Measurements from ENCODE around the gene CPEB4.

The CPEB4 gene

DNA sequence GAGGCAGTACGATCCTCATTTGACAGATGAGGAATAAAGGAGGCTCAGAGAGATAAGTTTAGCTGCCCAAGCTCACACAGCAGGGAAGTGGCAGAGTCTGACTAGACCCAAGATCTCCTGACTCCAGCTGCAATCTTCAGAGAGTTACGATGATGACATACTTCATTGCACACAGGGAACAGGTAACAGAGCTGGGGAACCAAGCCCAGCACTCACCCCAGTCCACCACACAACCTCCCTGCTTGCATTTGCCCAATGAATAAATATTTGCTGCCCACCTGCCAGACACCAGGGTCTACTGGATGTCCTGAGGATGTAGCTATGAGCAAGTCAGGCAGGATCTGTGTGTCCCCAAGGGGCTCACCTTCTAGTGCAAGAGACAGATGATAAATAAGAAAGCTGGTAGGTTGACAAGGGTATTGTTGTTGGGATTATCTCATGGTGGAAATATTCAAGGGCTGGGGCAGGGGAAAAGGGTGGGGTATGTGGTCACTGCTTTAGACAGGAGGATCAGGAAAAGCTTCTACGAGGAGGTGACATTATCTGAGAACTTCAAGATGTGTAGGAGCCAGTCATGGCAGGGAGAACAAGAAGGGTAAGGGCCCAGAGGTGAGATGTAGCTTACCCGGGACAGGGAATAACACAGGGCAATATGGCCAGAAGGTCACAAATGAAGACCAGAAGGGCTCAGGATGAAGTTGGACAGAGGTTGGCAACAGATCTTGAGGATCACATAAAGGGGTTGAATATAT is 28.6 kb upstream of the CPEB4 start:
- no peak for DNase-seq

DNA sequence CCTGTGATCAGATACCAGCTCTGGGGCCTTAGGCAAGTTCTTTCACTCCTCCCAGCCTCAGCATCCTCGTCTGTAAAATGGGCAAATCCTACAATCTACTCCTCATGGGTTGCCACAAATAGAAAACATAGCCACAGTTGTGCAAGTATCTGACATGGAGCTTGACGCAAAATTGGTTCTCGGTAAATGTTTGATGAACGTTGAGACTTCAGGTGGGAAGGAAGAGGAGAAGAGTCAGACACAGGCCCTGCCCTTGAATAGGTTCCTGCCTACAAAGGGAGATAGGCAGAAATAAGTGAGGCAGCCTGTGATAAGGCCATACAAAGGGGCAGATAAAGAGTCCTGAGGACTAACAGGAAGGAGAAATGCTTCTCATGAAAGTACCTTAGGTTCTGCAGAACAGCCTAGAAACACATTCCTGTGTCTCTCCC is 26.1 kb upstream of the CPEB4 start:
- no peak for DNase-seq

- DNase-seq, result no peak
Measured at GRCh38 chr5:173863359-173863758, 24.8 kb upstream of the CPEB4 start.

DNA sequence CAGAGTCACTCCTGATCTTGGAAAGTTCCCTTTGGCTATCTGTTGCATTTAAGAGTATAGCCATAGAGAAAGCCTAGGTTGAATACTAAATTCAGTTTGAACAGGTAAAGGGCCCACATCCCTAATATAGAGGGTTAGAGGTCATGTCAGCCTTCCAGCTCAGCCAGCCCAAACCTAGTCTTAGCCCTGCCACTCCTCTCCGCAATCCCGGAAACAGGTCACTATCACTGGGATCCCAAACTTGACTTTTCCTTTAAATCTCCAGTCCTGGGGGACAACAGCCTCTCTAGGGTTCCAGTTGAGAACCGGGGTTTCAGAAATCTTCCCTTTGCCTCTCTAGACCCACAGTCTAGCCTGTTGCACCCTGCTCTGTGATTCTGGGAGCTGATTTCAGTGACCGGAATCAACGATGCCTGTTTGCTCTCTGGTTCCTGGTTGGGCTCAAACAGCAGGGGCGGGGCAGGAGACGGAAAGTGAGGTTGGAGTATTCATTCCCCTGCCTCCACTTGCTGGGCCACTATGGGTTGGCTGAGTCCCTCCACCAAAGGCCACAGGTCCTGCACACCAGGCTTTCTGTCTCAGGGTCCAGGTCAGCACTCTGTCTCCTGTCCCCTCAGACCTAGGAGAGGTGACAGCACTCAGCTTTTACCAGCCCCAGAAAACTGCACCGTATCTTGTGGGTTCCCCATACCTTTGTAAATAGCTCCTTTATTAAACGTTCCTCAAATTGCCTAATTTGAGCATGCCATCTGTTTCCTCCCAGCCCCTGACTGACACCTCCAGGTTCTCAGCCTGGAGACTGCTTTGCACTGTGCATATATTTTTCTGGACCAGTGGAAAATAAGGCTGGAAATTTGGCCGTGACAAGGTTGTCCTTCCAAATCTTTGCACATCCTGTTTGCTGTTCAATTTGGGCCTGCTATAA is 23.8 kb upstream of the CPEB4 start:
- DNase-seq, result no peak

GRCh38 chr5:173866243-173866857 is 21.8 kb upstream of the CPEB4 start:
- DNase-seq, result no peak

DNA sequence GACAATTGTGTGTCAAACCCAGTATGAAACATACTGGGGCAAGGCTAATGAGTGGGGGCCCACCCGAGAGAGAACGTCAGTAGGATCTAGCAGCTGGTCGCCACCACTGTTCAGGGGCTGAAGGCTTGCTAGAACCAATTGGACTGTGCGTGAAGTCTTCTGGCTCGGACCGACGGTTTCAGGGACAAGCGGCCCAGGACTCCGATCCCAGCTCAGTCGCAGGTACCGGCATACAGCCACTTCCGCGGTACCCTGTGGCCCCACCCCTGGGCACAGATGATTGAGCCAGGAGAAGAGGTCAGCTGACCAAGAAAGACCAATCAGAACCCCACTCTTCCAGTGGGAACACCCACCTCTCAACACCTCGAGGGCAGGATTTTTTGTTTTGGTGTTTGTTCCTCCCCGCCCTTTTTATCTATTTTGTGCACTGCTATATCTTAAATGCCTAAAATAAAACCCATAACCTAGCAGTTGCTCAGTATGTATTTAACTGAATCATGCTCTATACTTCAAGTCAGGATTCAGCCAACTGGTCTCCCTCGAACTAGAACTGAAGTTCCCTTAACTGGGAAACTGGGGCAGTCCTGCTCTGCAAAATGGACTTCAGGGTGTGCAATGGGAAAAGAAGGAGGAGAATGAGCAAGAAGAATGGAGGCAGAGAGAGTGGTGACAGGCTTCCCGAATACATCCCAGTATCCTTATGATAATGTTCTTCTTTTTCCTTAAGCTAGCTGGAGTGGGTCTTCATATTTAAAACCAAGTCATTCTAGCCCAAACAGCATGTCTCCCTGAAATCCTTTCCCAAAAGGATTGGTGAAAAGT is 21.1 kb upstream of the CPEB4 start:
- no peak for DNase-seq

DNA sequence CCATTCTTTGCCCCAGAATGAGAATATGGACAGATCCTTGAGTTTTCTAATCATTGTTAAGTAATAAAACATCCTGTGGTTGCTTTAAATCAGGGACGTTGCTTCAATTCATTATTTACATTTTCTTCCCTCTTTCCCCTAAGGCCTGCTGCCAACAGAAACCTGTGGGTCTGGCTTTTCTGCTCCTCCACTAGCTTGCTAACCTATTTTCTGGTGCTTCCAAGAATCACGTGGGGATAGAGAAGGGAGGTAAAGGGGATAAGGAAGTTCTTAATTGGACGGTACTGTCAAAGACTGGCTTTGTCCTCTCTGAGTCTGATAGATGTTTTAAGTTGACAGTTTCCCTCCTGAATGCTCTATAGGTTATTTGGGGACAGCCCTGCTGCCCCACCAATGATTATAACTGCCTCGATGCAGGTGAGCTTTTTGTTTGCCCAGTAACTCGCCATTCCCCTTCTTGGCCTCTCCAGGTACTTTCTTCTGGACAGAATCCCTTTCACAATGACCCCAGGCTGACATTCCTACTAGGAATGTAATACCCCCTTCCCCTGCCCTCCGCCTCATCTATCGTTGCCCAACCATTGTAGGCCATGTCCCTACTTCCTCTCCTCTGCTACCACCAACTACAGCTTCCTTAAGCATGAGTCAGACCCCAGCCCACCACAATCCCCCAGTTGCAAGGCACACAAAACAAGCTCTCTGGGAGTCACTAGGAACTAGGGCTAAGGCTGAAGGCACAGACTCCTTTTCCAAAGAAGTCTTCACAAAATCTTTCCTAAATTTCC is 19.9 kb upstream of the CPEB4 start:
- DNase-seq, result no peak

GRCh38 chr5:173869316-173869715 is 18.8 kb upstream of the CPEB4 start:
- no peak for DNase-seq

DNA sequence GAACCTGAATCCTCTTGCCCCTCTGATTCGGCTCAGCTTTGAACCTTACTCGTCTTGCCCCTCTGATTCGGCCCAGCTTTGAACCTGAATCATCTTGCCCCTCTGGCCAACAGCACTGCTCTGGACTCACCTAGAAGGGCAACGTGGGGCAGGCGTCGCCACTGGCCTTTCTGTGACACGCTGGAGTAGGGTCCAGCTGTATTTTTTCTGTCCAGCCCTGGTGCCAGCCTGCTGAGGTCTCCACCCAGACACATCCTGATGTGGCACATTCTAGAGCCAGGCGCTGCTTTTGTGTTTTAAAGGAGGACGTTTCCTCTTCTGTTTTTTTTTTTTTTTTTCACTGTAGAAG is 15.2 kb upstream of the CPEB4 start:
- no peak for DNase-seq

- DNase-seq, result no peak
Measured at GRCh38 chr5:173873306-173873922, 14.7 kb upstream of the CPEB4 start.

- DNase-seq, result no peak
Measured at GRCh38 chr5:173875189-173875588, 13.0 kb upstream of the CPEB4 start.

DNA sequence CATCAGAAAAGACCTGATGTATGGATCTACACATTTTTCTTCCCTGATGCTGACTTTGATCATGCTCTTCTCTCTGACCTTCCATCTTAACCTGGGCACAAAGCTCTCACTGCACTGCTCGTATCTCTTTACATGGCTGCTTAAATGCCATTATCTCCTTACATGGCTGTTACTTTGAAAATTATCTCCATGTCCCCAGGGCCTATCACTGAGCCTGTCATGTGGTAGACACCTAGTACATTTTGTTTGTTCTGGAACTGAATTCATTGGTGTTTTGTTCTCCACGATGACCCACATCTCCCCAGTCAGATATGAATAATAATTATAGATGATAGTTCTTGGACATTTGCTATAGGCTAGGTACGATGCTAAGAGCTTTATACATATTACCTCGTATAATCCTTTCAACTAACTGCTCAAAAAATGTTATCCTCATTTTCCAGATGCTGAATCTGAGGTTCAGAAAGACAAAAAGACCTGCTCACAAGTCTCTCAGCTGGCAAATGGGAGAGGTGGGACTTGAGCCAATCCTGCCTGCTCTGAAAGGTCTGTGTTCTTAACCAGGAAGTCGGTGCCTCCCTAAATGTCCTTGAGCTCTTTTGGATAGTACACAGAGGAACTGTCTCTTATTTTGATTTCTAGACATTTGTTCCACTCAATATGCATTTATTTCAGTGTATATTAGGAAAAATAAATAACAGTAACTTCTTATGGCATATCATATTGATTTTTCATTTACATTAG is 9.8 kb upstream of the CPEB4 start:
- DNase-seq, result no peak

GRCh38 chr5:173880306-173880985 is 7.7 kb upstream of the CPEB4 start:
- DNase-seq, result no peak

DNA sequence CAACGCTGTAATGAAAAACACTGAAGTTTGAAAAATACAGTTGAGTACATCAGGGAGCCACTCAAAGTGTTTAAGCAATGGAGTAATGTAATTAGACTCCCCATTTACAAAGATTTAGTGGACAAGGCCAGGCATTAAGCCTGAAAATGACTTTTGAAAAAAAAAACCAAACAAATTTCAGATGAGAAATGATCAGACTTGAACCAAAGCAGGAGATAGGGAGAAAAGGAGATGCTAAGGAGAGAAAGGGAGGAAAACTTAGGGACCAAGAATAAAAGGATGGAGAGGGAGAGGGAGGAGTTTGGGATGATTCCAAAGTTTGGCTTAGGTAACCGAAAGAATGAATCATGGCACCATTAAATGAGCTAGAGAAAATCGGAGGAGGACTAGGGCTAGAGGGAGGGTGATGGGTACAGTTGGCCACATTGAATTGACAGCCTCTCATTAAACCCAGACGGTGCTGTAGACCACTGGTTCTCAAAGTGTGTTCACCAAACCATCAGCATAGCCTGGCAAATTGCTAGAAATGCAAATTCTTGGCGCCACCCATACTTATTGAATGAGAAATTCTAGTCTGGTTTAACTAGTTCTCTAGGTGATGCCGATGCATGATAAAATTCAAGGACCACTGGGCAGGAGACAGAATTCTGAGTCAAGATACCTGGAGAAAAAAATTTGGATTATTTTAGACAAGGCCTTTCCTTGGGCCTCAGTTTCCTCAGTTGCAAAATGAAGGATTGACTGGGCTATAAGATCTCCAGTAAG is 6.2 kb upstream of the CPEB4 start:
- DNase-seq, result no peak

- no peak for DNase-seq
Measured at GRCh38 chr5:173882632-173883031, 5.5 kb upstream of the CPEB4 start.

GRCh38 chr5:173883347-173883924 is 4.7 kb upstream of the CPEB4 start:
- no peak for DNase-seq

DNA sequence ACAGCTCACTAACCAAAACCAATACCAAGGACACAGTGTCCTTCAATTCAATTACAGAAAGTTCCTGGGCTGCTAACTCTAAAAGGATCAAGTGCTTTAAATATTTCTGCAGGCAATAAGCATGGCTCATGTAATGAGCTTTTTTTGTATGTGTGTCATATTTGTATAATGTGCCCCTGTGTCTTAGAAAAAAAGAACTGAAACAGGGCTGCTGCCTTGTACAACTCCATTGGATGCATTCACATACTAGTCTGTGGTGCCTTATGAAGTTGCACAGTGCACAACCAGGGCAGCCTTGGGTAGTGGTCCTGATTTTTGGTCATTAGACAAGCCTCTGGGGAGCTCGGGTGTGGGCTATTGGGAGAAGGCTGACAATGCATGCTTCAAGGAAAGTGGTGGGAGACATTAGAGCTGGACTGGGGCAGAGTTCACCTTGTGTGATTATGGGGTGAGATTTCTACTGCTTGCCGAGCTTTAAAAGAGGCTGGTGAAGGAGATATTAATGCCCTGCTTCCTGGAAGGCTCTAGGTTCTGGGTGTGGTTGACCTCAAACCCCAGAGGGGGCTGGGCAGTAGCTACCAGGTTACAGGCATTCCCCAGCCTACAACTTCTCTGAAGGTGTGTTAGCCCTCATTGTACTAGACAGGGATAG is 3.6 kb upstream of the CPEB4 start:
- DNase-seq, result no peak

DNA sequence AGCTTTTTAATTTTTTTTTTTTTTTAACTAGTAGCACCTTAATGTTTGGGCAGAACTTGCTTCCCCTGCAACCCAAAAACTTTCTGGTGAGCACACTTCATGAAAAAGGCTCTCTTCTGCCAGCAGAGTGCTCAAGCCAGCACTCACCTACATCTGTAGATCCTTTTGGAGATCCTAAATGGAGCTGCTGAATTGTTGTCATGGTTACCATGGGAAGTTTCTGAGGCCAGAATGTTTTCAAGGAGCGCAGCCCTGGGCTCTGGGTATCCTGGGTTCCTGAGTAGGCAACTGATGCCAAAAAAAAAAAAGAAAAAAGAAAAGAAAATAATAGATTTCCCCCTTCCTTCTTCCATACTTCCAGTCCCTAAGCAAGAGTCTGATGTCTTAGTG is 3.1 kb upstream of the CPEB4 start:
- no peak for DNase-seq
